RWPE1 (cell line): Measurements from ENCODE around the gene OR6K2.
A peak's percentile ranks its signal among the peaks of the same experiment; 100 is the strongest.

Source experiments
- CTCF ChIA-PET: fragments of 350-600 bp; sonication (Branson Sonifier 250); formaldehyde crosslinking; extraction: SDS; loops from one replicate; lab custom pipeline; 2021; lab: Yijun Ruan, JAX
- POLR2A ChIA-PET: fragments of 400-600 bp; formaldehyde crosslinking; extraction: SDS; loops from one replicate; lab custom pipeline; 2020; ENCODE audit warnings: antibody characterized with exemption; ENCODE audit not compliant: low non-redundant PET; lab: Yijun Ruan, JAX
- DNase-seq: peaks from one replicate; pipeline ENCODE4 v3.0.0; 2012; ENCODE audit warnings: low spot score
- H3K27ac ChIP-seq: fragments of 450-650 bp; 2 replicates; pipeline ENCODE4 v1.5.1; 2017
- CTCF ChIP-seq: fragments of 450-650 bp; conservative IDR thresholded peaks from 2 replicates; pipeline ENCODE4 v1.5.1; 2017; ENCODE audit warnings: low read depth, mild to moderate bottlenecking

The OR6K2 gene

GRCh38 chr1:158724442-158724841, 24.0 kb upstream of the OR6K2 start:
- TF ChIP-seq CTCF = no peak
- ChIA-PET POLR2A (no interaction called here), CTCF (no interaction called here)
- H3K27ac ChIP-seq = no peak overlapping the region
- DNase-seq = no peak

DNA sequence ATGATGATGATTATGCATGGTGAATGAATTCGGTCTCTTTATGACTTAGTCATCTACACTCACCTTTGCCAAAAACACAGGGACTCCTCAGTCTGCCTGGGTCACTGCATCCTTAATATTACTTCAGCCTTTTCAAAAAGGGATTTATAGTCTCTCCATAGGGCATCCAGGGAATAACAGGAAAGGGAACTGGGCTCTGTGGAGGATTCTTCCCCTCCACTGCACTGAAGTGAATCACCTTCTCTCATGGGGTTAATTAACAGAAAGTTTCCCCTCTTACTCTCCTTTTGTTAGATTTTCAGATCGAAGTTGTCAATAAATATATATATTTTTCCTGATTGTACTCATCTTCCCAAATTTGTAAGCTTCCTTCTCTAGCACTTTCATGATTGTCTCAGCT, 20.2 kb upstream of the OR6K2 start, which contains the start of gene OR6K3:
Gene OR6K3 (minus strand): TSS at position 101 of the 400 bp plus-strand sequence. CDS start 2,605 bp downstream, outside the sequence.
- no peak within 1 kb of the TSS for H3K27ac ChIP-seq
- no peak for DNase-seq
- ChIA-PET CTCF (interaction anchor here (0.7 kb wide), 1 partner anchor 391 kb away, joined by 3 read pairs; no protein-coding TSS in a partner anchor), POLR2A (no interaction called here)
- no peak for TF ChIP-seq CTCF

DNA sequence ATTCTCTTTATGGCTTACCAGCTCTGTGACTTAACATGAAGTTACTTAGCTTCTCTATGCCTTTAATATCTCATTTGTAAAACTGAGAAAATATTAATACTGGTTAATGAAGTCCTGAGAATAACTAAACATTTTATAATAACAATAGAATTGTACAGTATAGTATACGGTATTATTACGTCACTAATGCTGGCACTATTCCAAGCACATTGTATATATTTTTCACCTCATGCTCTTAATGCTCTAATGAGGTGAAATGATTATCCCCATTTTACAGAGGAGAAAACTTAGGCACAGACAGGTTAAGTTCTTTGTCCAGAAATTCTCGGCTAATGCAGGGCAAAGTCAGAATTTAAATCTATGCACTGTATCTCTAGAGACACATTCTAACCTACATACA, 19.2 kb upstream of the OR6K2 start:
- POLR2A ChIA-PET = no interaction called here

GRCh38 chr1:158717344-158717743, 16.9 kb upstream of the OR6K2 start:
- CTCF ChIA-PET = no interaction called here
- TF ChIP-seq CTCF = no peak
- DNase-seq = peak; percentile 1
- POLR2A ChIA-PET = no interaction called here
- no peak overlapping the region for H3K27ac ChIP-seq

More for the DNA sequence above, 19.2 kb upstream of the OR6K2 start:
- CTCF ChIA-PET = no interaction called here
- no peak overlapping the region for H3K27ac ChIP-seq
- no peak for TF ChIP-seq CTCF
- no peak for DNase-seq

GRCh38 chr1:158716335-158716734, 15.9 kb upstream of the OR6K2 start:
- H3K27ac ChIP-seq = no peak overlapping the region
- no peak for DNase-seq
- no peak for TF ChIP-seq CTCF
- ChIA-PET CTCF (no interaction called here), POLR2A (no interaction called here)

DNA sequence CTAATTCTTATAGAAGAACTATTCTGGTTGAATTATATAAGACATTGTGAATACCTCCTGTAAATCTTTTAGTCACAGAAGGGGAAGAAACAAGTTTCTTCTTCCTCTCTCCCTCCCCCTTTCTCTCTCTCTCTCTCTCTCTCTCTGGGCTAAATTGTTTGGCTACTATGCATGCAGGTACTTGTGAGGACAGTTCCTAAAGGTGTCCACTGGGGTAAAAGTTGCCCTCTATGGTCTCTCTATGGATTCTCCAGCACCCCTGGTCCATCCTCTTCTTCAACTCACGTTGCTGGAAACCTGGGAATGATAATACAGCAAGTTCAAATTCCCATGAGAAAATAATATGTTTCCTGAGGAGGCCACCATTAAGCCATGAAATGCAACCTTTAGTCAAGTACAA, 14.3 kb upstream of the OR6K2 start:
- POLR2A ChIA-PET = no interaction called here

More for the DNA sequence above, 14.3 kb upstream of the OR6K2 start:
- TF ChIP-seq CTCF = no peak
- no peak for DNase-seq
- CTCF ChIA-PET = no interaction called here
- no peak overlapping the region for H3K27ac ChIP-seq
